ENCODE results near the gene SEMA4D.

SEMA4D gene

DNA sequence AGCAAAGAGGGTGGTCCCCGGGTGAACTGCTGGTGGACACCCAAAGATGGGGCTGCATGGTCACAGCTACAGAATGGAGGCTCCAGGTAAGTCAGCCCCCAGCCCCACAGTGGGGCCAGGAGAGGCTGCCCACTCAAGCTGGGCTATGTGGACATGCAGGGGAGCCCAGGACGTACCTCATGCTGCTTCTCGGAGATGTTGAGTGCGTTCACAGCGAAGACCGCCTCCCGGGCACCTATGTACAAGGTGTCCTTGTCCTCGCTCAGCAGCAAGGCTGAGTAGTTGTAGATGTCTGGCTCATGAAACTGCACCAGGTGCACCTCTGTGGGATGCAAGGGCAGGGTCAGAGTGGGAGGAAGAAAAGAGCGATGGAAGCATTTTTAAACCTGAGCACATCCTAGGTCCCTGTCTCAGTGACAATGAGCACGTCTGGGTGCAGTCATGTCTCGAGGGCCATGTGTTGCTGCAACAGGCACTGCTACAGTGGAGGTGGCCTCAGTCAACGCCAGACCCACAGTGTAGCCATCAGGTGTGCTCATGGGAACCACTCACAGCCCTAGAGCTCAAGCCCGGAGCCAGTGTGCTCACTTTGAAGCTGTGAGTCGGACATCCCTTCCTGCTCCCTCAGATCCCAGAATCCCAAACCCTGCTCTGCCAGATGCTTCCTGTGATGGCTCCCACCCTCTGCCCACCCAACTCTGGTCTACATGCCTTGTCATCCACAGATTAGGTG is 95.1 kb downstream of the SEMA4D start:
- DNase-seq: no peak

DNA sequence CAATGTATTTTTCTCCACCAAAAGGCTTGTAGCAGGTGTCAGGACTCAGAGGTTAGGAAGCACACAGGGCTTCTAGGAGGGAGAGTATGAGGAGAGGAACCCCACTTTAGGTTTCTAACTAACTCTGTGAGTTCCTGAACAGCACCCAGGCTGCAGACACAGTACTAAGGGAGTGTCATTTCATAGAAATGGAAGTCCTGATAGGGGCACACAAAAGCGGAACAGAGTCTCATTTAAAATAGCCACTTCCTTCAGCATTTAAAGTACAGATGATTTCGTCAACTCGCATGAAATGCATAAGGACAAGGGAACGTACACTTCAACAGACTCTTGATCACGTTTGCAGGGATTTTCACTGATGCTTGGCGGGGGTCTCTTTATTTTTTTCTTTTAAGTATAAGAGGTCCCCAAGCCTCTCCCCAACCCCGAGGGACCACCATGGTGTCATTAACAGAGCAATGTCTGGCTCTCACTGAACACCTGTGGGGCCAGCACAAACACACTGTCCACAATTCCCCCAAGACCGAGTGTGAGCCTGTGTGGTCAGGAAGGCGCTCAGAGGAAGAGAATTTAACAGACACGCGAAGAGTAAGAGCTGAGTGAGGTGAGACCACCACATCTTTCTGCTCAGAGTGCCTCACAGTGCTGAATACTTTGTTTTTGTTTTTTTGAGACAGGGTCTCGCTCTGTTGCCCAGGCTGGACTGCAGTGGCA is 97.4 kb downstream of the SEMA4D start:
- no peak for DNase-seq

DNA sequence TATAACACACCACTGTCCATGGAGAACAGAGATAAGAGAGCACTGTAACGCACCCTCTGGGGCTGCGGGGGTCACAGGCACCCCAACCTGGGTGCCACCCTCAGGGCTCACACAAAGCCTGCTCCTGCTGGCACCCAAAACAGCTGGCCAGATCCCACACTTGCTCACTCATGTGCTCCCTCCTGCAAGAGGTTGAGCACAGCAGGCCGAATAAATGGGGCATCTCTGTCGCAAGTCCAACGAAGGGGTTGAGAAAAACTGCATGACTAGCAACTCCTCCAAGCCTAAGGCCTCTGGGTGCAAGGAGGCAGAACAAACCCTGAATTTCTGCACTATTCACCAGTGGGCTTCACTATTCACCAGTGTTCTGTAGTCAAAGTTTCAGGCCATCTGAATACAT is 99.3 kb downstream of the SEMA4D start:
- DNase-seq: no peak

DNA sequence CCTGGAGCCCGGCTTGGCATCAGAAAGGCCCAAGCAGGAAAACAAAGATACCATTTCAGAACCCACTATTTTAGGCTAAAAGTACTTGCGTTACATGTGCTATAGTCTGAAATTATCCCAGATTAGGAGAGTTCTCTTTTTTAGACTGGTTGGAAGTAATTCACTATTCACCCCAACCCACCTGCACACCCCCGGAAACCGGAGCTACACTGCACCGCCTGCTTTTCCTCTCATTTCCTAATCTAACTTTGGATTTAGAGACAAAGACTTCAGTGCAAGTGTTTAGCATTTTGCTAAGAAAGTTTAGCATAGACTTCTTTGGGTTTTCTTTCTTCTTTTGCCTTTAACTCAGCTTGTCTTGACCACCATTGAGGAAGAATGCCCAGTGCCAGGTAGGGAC is 100.4 kb downstream of the SEMA4D start:
- DNase-seq: no peak

DNA sequence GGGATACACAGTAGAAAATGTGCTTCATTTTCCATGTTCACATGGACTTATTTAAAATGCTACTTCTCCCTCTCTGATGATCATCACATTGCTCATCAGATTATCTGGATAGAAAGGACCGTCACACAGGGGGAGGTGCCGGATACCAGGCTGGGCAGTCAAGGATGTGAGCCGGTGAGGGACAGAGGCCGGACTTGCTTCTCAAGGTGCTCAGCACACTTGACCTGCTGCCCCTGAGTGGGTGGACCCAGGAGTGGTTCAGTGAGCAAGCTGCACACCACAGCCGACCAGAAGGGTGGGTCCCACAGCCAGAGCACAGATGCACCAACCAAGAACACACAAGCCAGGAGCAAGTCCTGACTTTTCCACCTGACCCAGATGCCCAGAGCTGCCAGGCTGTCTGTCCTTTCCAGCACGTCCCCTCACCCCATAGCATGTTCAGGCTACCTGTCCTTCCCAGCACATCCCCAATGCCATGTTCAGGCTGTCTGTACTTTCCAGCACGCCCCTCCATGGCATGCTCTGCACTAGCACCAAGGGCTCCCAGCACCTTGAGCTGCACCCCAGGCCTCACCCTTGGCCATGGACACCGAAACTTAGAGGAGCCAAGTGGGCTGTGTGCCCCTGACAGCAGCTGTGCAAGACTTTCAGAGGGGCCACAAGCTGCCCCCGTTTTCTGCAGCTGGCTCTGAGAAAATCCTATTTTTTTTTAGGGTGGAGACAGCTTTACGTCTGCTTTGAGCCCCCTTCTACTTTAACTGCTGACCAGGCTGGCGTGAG is 101.8 kb downstream of the SEMA4D start:
- no peak for DNase-seq

DNA sequence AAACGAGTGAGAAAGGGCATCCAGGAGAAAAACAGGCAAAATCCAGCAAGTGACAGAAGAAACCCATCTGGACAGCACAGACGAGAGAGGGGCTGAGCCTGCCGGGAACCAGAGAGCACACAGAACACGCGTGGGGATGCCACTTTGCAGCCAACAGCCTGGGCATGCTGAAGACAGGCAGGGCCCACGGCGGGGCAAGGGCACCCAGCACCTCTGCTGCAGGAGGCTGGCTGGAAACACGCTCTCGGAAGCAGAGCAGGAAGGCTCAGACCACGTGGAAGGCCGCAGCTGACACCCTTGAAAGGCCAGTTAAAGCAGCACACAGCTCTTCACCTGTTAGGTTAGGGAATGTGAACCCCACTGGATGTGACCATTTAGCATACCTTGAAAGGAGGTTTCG is 103.5 kb downstream of the SEMA4D start:
- DNase-seq: no peak

DNA sequence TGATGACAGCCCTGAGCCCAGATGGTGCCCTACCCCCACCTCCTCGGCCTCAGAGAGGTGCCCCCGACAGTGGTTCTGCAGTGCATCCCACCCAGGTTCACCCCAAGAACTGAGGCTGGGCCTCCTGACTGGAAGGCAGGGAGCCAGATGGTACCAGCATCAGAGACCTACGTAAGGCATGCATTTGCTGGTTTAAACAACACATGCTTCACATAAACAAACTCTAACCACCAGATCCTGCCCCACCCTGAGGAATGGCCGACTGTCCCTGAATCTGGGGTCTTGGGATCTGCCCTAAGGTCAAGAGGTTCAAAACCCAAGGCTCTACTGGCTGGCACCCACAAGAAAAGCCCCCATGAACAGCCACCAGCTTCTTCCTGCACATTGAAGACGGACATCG is 106.3 kb downstream of the SEMA4D start:
- no peak for DNase-seq

DNA sequence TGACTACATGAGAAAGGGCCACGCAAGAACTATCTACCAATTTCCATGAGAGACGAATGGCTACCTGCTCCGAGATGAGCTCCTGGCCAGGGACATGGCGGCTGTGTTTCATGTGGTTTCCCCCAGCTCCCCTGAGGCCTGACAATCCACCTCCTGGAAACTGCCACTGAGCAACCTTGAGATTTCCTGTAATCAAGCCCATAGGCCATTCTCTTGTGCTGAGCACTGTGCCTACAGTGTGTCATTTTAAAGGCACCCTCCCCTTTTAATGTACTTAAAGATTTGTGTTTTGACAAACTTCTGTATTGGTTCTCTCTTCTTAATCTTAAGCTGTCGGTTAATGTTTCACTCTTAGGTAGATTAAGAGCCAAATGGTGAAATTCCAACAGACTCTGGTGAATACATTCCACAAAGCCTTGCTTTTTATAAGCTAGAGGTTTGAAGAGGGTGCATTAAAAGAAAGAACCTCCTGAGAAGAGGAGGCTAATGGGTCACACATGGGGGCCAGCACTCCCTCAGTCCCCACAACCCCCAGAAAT is 107.3 kb downstream of the SEMA4D start:
- no peak for DNase-seq

DNA sequence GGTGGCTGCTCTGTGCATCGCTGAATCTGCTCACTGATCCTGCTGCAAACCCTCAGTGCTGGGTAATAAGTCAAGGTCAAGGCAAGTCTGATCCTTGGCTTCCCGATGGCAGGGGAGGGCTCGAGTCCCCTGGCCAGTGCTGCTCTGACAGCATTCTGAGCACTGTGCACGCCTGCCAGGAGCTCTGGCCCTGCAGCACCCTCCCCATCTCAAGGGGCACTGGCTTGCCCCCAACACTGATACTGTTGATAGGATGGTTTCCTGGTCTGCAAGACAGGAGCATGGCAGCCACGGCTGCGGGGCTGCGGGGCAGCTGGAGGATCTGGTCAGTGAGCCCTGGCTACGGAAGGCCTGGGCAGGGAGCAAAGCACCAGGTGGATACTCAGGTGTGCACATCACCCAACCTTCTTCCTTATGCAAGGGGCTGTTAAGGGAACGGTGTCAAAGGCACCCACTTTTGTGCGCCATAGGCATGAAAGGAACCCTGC is 107.8 kb downstream of the SEMA4D start:
- no peak for DNase-seq

DNA sequence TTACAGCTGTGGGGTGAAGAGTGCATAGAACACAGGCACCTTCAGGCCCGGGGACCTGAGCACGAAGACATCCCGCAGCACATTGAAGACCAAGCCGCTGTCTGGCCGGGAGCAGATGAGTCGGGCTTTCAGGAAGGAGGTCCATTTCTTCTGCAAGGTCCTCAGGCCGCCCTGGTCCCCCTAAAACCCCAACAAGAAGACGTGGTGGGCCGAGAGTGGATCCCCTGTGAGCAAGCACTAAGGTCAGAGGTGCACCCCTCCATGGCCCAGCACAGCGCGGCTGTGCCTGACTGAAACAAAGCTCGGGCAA is 109.1 kb downstream of the SEMA4D start:
- DNase-seq: no peak

DNA sequence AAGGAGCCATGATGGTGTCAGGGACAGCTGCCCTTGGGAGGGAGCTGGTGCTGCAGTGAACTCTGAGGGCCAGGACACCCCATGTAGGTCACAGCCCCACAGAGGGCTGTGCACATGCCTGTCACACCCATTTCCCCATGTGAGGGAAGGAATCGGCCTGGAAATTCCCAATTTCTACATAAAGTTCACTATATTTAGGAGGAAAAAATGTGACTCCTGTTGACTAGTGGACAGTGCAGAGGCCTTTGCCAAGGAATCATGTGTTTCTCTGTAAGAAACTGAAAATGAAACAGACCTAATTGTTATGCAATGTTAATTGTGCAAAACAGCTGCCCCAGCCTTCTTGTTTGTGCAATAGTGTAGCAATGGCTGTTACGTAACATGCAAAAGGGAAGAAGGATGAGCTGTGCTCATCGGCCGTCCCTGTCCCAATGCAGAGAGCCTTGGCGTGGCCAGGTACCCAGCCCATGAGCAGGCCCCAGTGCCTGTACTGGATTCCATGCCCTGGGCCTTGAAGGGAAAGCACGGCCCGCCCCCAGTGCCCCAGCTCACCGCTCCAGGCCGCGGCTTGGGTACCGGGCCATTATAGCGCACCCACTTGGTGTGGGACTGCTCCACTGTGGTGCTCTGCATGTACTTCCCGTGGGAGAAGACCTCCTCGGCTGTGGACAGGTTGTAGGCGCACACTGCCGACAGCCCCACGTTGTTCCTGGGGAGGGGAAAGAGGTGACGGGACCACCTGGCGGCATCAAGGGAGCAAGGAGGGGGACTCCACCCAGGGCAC is 109.6 kb downstream of the SEMA4D start:
- DNase-seq: no peak

DNA sequence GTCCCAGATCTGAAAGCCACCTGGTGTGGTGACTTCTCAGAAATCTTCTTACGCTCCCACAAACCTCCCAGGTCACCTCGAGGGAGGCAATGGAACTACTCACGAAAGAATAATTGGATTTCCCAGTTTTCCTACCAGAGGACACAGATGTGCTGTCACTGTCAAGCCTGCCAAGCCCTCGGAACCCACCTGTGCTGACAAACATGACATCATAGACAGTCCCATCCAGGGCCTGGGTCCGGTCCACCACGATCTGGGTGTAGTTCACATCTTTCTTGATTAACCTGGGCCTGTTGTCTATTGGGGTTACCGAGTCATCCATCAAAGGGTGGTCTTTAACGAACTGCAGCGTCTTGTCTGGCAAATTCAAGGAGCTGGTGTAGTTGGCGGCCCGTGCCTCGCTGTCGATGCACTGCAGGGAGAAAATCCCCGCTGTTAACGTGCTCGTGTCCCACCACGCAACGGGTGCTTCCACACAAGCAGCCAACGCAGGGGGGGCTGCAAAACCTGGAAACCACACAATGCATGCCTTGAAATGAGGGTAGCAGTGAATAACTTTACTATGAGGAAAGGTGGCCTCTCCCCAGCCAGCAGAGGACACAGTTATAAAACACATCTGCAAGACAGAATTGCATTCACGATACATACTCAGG is 110.6 kb downstream of the SEMA4D start:
- DNase-seq: no peak

DNA sequence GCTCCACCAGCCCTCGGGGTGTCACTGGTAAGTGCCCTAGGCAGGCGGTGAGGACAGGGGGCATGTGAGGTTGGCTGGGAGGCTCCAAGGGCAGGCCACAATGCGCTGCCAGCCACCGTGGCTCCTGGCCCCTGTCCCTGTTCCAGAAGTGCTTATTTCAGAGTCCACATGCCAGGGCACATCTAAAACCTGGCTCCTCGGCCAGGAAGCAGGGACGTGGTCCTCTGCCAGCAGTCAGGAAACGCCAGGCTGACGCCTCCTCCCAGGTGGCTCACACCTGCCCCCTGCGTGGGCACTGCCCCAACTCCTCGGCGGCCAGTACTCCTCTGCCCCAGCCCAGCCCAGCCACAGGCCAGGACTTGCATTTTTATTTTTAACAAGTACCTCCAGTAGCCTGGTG is 111.1 kb downstream of the SEMA4D start:
- no peak for DNase-seq

DNA sequence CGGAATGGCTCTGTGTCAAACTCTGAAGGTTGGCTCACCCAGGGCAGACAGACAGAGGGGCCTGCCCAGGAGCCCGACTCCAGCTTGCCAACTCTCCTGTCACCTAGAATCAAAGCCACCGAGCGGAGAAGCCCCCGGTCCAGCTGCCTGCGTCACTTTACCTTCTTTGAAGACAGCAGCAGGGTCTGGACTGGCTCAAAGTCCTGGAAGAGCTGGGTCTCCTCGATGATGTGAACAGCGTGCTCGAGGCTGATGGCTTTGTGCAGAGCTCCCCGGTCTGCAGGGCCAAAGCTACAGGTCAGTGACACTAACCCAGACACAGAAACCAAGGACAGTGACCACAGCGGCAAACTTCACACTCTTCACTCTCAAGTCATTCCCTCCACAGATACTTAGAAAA is 111.7 kb downstream of the SEMA4D start:
- DNase-seq: no peak

DNA sequence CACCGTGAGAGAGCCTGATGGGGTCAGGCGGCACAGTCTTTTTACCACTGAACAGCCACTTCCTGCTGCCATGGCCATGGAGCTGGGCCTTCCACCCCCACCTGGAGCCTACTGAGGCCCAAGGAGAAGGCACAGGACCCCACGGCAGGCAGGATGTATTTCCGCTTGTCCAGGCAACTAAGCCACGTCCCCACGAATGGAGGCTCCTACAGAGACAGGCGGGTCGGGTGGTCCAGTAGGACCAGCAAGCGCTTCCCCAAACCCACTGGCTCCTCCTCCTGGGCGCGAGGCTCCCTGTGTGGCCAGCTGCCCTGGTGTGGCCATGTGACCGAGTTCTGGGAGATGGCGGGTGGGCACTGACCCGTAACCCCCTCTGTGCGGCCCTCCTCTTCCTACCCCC is 113.1 kb downstream of the SEMA4D start:
- DNase-seq: no peak

DNA sequence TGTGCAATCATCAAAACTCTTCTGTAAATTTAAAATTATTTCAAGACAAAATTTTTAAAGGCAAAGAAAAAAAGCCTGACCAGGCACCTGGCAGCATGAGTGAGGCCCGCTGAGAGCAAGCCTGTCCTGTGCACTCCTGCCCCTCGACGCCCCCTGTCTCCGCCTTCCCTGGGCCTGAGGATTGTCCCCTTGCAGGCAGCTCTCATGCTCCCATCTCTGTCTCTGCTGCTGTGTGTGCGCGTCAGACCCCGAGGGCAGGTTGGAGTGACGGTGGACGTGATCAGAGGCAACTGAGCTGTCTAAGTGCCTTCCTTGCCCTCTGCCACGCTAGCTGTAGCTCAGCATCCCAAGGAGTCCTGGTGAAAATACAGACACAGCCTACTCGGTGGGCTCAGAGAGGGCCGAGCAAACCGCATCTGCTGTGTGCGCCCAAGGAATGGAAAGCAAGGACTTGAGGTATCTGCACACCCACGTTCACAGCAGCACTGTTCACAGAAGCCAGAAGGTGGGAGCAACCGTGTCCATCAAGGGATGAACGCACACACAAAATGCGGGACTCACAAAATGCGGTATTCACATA is 114.1 kb downstream of the SEMA4D start:
- no peak for DNase-seq

DNA sequence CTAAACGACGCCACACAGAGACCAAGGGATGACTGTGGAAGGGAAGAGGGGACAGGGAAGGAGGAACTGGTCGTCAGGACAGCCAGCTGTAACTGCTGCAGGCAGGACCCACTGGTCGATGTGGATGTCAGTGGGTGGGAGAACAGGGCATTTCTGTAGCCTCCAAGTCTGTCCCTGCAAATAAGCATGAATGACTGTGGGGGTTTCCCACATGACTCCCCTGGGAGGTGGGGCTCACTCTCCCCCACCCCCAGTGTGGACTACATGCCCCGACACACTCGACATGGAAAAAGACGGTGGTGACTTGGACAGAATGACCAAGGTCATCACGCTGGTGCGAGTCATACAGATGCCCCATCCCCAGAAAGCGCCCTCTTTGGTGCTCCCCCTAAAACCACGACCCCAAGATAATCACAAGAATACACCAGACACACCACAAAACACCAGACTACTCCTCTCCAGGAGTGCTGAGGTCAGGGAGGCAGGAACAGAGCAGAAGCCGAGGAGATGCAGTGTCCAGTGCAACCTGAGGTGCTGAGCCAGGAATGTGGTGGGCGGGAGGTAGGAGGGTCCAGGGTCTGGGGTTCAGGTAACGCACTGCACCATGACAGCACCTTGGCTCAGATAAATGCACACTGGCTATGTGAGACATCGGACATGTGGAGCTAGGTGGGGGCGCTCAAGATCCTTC is 114.7 kb downstream of the SEMA4D start:
- DNase-seq: no peak

DNA sequence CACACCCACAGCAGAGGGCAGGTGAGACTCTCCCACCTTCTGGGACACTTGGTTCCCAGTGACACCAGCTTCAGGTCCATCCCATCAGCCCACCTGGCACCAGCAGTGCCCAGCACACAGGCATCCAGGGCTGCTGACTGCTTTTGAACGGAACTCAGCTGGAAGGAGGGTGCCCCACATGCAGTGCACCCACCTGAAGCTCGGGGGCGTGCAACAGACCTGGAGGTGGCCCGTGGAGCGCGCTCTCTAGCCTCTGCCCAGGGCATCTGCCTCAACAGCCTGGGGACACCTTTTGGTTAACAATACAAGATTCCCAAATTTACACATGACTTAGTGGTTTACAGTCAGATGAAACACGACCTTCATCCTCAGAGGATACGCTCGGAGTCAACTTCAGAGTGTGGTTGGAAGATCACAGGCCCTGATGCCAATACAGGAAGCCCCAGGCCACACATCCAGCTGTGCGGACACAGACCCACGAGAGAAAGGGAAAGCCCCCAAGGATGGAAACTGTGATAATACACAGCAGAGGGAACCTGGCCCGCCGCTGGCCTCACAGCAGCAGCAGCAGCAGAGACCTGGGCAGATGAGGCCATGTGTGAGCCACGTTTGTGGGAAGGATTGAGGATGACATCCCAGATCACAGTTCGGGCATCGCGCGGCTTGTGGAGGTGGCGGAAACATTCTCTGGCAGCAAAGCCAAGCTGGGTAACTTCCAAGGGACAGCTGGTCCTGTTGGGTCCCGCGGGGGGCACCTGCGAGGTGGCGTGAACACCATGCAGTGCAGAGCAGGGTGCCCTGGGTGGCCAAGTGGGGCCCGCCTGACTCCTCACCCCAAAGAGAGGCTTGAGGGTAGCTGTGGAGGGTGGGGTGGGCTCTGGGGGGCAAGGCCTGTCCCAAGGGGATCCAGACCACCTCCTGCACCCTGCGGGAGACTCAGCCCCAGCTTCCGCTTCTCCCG is 115.6 kb downstream of the SEMA4D start:
- no peak for DNase-seq

DNA sequence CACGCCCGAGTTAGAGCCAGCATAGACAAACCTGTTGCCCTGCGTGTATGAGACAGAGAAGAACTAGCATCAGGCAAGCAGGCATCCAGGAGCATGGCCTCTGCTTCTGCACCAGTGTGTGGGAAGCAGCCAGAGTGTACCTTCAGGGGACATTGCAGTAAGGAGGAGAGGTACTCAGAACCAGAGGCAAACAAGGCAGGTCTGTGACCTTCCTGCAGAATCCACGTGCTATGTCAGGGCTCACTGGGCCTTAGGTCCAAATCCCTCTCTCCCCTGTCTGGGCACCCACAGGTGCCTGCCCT is 116.7 kb downstream of the SEMA4D start:
- DNase-seq: no peak

All from activated naive CD4-positive, alpha-beta T cell treated with Interleukin-2 at 50 U/mL for 16 hours (primary cell).